GM12878 (cell line): ENCODE measurements around the gene ACTL6B. TPM values are rescaled to one million over a fixed set of nuclear protein-coding genes. Genes with fewer than 3 reads are reported as not detected.

Source experiments
- ATAC-seq: fragments of 200-7000 bp; cut with Tn5 transposase; 3 replicates; pipeline ENCODE4 v1.9.1; 2020; ENCODE audit warnings: mild to moderate bottlenecking, moderate library complexity
- BruUV-seq: library from RNA; stranded (reverse); fragments of 400-500 nt; replicated peaks from 2 replicates; lab custom pipeline; 2021; lab: Mats Ljungman, UMichigan
- CTCF ChIA-PET: fragments of 300-600 bp; sonication (Branson Sonifier 250); formaldehyde crosslinking; extraction: SDS; loops from one replicate; lab custom pipeline; 2021; ENCODE audit warnings: inconsistent platforms; lab: Yijun Ruan, JAX
- POLR2A ChIA-PET: fragments of 350-600 bp; formaldehyde crosslinking; extraction: SDS; loops from one replicate; lab custom pipeline; 2021; ENCODE audit warnings: inconsistent platforms; lab: Charles Lee
- RAD21 ChIA-PET: fragments of 300-600 bp; sonication (Branson Sonifier 250); formaldehyde crosslinking; loops from one replicate; lab custom pipeline; 2023; ENCODE audit warnings: antibody characterized with exemption; ENCODE audit not compliant: unreplicated experiment; lab: Charles Lee
- SMC1A ChIA-PET: fragments of 300-600 bp; sonication (Branson Sonifier 250); formaldehyde crosslinking; loops from one replicate; lab custom pipeline; 2023; ENCODE audit not compliant: unreplicated experiment, uncharacterized antibody; lab: Charles Lee
- DNase-seq: peaks from one replicate; pipeline ENCODE4 v3.0.0-alpha.2; 2011; ENCODE audit warnings: low read depth, low spot score
- FAIRE-seq: peaks from 3 replicates; lab custom pipeline; 2011; peaks lifted over from hg19 to GRCh38; lab: Jason Lieb, UNC
- H2AFZ ChIP-seq: 2 replicates; pipeline ENCODE4 v1.6.0; 2011; ENCODE audit warnings: low read depth, low read length, control low read depth; ENCODE audit not compliant: control insufficient read depth
- H3K27ac ChIP-seq: 2 replicates; pipeline ENCODE4 v1.5.1; 2011; ENCODE audit warnings: control low read depth; ENCODE audit not compliant: control insufficient read depth, insufficient read depth
- H3K27me3 ChIP-seq, 2 experiments: replicated peaks in 1 of 2; 2 replicates each; pipeline versions ENCODE4 v1.6.0 to v1.6.1; 2011; ENCODE audit warnings: low read length in 1 of 2; ENCODE audit not compliant: control insufficient read depth in 2 of 2, insufficient read depth in 2 of 2
- H3K36me3 ChIP-seq, 2 experiments: 2 replicates each; pipeline ENCODE4 v1.5.1; 2011; ENCODE audit warnings: low read length in 1 of 2; ENCODE audit not compliant: control insufficient read depth in 2 of 2, insufficient read depth in 2 of 2
- H3K4me1 ChIP-seq: 2 replicates; pipeline ENCODE4 v1.6.1; 2011; ENCODE audit warnings: mild to moderate bottlenecking, low read length, moderate library complexity, mixed read lengths; ENCODE audit not compliant: control insufficient read depth, insufficient read depth
- H3K4me2 ChIP-seq: 2 replicates; pipeline ENCODE4 v1.6.0; 2011; ENCODE audit warnings: control low read depth; ENCODE audit not compliant: control insufficient read depth, insufficient read depth
- H3K4me3 ChIP-seq: fragments of 200-600 bp; sonication (generic); 2 replicates; pipeline ENCODE4 v1.5.1; 2016
- H3K79me2 ChIP-seq: 2 replicates; pipeline ENCODE4 v1.6.0; 2011; ENCODE audit warnings: low read length; ENCODE audit not compliant: control insufficient read depth, insufficient read depth
- H3K9ac ChIP-seq: 2 replicates; pipeline ENCODE4 v1.8.0; 2011; ENCODE audit warnings: low read length, control low read depth, mixed read lengths; ENCODE audit not compliant: control insufficient read depth, insufficient read depth
- H3K9me3 ChIP-seq: replicated peaks from 3 replicates; pipeline ENCODE4 v1.5.1; 2011; ENCODE audit warnings: mild to moderate bottlenecking, low read length; ENCODE audit not compliant: control insufficient read depth, insufficient read depth
- H4K20me1 ChIP-seq: 2 replicates; pipeline ENCODE4 v1.6.0; 2011; ENCODE audit not compliant: control insufficient read depth, insufficient read depth
- BRCA1 ChIP-seq: IDR thresholded peaks from 2 replicates; pipeline ENCODE4 v1.6.1; 2011; ENCODE audit warnings: low read depth, low read length, improper control_type of control experiment
- CEBPB ChIP-seq, 2 experiments: fragments of 150-350 bp in 1 of 2; IDR thresholded peaks; 2 replicates each; pipeline ENCODE4 v1.6.1; 2012 to 2014; ENCODE audit warnings: low read depth in 2 of 2, low read length in 2 of 2, borderline replicate concordance in 1 of 2, inconsistent platforms in 1 of 2
- IRF4 ChIP-seq: IDR thresholded peaks from 2 replicates; pipeline ENCODE4 v1.6.1; 2011; ENCODE audit warnings: low read depth, low read length
- MYC ChIP-seq: IDR thresholded peaks from 2 replicates; pipeline ENCODE4 v1.6.1; 2011; ENCODE audit warnings: mild to moderate bottlenecking, low read length, moderate library complexity, inconsistent platforms; ENCODE audit not compliant: insufficient read depth, insufficient replicate concordance, insufficient read length, severe bottlenecking
- NFYA ChIP-seq: IDR thresholded peaks from 2 replicates; pipeline ENCODE4 v1.6.1; 2011; ENCODE audit warnings: low read depth, mild to moderate bottlenecking, low read length, improper control_type of control experiment, borderline replicate concordance
- NKRF ChIP-seq: fragments of 450-650 bp; conservative IDR thresholded peaks from 2 replicates; pipeline ENCODE4 v1.6.1; 2017; ENCODE audit warnings: mild to moderate bottlenecking, moderate library complexity
- PRDM15 ChIP-seq: fragments of 450-650 bp; formaldehyde crosslinking; IDR thresholded peaks from 2 replicates; pipeline ENCODE4 v1.4.0; 2020; ENCODE audit warnings: mild to moderate bottlenecking, moderate library complexity
- STAT1 ChIP-seq: fragments of 450-650 bp; conservative IDR thresholded peaks from 2 replicates; pipeline ENCODE4 v1.6.1; 2014; ENCODE audit warnings: antibody characterized with exemption, mild to moderate bottlenecking
- STAT3 ChIP-seq: IDR thresholded peaks from 2 replicates; pipeline ENCODE4 v1.6.1; 2011; ENCODE audit warnings: low read depth, low read length, improper control_type of control experiment
- ZBTB33 ChIP-seq: fragments of 450-650 bp; IDR thresholded peaks from 2 replicates; pipeline ENCODE4 v1.6.1; 2017; ENCODE audit warnings: mild to moderate bottlenecking
- WGBS: methylation state at CpG from one replicate; pipeline ENCODE4 v1.1.6; 2016; ENCODE audit warnings: low lambda C conversion rate; ENCODE audit not compliant: insufficient replicate concordance, insufficient coverage; ENCODE audit errors: missing lambda C conversion rate; 5-methylcytosine and 5-hydroxymethylcytosine counted together
- in situ Hi-C: fragments of 300-500 bp; cut with MboI; formaldehyde crosslinking; loops from 9 replicates; pipeline ENCODE4 v1.14.3; 2018; ENCODE audit warnings: mixed read lengths
- intact Hi-C: fragments of 100-400 bp; cut with micrococcal nuclease; formaldehyde crosslinking; loops from one replicate; pipeline ENCODE4 v1.14.2; 2022; ENCODE audit not compliant: unreplicated experiment
- polyA plus RNA-seq, 11 experiments: library from polyadenylated mRNA; depleted of rRNA in 4 of 11; unstranded in 6 of 11; stranded (reverse) in 5 of 11; fragments of >200 nt; fragmentation: Nextera tagmentation in 4 of 11; fragmentation: Illumina TruSeq in 1 of 11; extraction: Ambion mirVana in 4 of 11; extraction: Trizol in 1 of 11; gene quantifications; 1 replicate in 1 of 11; 2 replicates in 10 of 11; pipeline versions ENCODE4 v1.2.1 to v1.2.3, GENCODE V29; 2011 to 2016; ENCODE audit warnings: inconsistent platforms in 2 of 11, missing spikeins in 2 of 11, low read depth in 1 of 11
- total RNA-seq, 4 experiments: library from RNA; depleted of rRNA in 3 of 4; stranded (reverse); fragments of >200 nt in 3 of 4; fragmentation: Illumina TruSeq in 1 of 4; extraction: Trizol in 1 of 4; gene quantifications; 2 replicates each; pipeline versions ENCODE4 v1.2.1 to v1.2.3, GENCODE V29; 2013 to 2021
- TF ChIP-seq, protein P1 (sequence below), 3 experiments: IDR thresholded peaks in 2 of 3; conservative IDR thresholded peaks in 1 of 3; 2 replicates each; pipeline ENCODE4 v1.5.1; 2011; ENCODE audit warnings: low read depth in 3 of 3, low read length in 3 of 3, mild to moderate bottlenecking in 3 of 3, control low read depth in 2 of 3, moderate library complexity in 2 of 3, inconsistent platforms in 1 of 3, mixed read lengths in 1 of 3; ENCODE audit not compliant: control insufficient read depth in 2 of 3, insufficient read depth in 1 of 3; ENCODE audit errors: extremely low read depth in 1 of 3

Gene ACTL6B
- total and polyA plus RNA-seq, 10 of the 15 experiments (the other 5 are each of a cell fraction or from before 2014, with no cell fraction given): not detected

DNA sequence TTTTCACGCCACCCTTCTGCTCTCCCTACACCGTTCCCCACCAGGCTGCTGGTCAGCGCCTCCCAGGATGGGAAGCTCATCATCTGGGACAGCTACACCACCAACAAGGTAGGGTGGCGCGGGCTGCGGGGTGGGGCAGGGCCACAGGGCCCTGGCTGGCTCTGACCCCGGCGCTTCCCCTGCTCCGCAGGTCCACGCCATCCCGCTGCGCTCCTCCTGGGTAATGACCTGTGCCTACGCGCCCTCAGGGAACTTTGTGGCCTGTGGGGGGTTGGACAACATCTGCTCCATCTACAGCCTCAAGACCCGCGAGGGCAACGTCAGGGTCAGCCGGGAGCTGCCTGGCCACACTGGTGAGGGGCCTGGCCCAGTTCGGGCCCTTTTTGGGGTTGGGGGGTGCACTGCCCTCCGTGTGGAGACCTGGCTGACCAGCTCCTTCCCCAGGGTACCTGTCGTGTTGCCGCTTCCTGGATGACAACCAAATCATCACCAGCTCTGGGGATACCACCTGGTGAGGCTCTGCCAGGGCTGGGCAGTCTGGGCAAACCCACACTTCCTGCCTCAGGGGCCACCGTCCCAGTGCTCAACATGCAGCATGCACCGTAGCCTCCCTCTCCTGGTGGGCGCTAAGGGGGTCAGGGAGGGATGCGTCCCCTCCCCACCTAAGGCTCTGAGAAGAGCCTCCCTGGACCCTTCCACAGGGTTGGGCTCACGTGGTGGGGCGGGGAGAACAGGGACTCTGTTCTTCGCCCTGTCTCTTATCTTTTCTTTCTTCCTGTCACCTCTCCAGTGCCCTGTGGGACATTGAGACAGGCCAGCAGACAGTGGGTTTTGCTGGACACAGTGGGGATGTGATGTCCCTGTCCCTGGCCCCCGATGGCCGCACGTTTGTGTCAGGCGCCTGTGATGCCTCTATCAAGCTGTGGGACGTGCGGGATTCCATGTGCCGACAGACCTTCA is 21.3 kb upstream of the ACTL6B start:
- FAIRE-seq: no peak
- ChIA-PET SMC1A (interaction anchor here (1.1 kb wide), 1 partner anchor 198 kb away, joined by 3 read pairs; no protein-coding TSS in a partner anchor), CTCF (interaction anchor here (6.3 kb wide), 1 partner anchor 13 kb away, joined by 57 read pairs; no protein-coding TSS in a partner anchor), POLR2A (interaction anchor here (0.5 to 0.9 kb wide), 2 partner anchors 13 to 192 kb away, joined by 3 to 4 read pairs; no protein-coding TSS in a partner anchor), RAD21 (no interaction called here)
- no peaks in the 10 kb centered on the region for H3K9me3 ChIP-seq
- H3K79me2 ChIP-seq: peaks cover 24% of the 10 kb centered on the region
- no peak for DNase-seq
- H3K27ac ChIP-seq: no peak overlapping the region
- no TSS peak for BruUV-seq
- H3K9ac ChIP-seq: no peak overlapping the region
- no peaks in the 10 kb centered on the region; the same call in 1 of the 2 replicates for H3K4me1 ChIP-seq
- no peak overlapping the region for H3K4me2 ChIP-seq
- peaks cover 4 to 38% of the 10 kb centered on the region in 2 experiments; a peak in 3 of 4 replicates for H3K36me3 ChIP-seq
- WGBS: 94% methylated on average over 36 of the region's 36 CpGs
- intact Hi-C loops (no loop called here), in situ Hi-C loops (loop anchor here (25.0 kb wide), 1 partner anchor 215 kb away; the partner anchor contains the start of gene SPACDR)
- H4K20me1 ChIP-seq: 0 out of 2 replicates have a peak, but pooled peaks cover 3% of the 10 kb centered on the region
- ATAC-seq: no peak
- no peak overlapping the region for H3K4me3 ChIP-seq
- no peaks in the 10 kb centered on the region for H3K27me3 ChIP-seq
- no peak overlapping the region for H2AFZ ChIP-seq
- TF ChIP-seq STAT1 (no peak), NFYA (no peak), STAT3 (no peak), MYC (no peak), NKRF (no peak), BRCA1 (no peak), ZBTB33 (no peak), CEBPB (IDR thresholded peaks at IDR 0.05; ENCODE audit: borderline replicate concordance in 1 of 2, low read depth in 2 of 2, low read length in 2 of 2) (no peak), PRDM15 (CRISPR knock-in tag) (no peak), IRF4 (no peak)
- TF ChIP-seq, protein P1, sequence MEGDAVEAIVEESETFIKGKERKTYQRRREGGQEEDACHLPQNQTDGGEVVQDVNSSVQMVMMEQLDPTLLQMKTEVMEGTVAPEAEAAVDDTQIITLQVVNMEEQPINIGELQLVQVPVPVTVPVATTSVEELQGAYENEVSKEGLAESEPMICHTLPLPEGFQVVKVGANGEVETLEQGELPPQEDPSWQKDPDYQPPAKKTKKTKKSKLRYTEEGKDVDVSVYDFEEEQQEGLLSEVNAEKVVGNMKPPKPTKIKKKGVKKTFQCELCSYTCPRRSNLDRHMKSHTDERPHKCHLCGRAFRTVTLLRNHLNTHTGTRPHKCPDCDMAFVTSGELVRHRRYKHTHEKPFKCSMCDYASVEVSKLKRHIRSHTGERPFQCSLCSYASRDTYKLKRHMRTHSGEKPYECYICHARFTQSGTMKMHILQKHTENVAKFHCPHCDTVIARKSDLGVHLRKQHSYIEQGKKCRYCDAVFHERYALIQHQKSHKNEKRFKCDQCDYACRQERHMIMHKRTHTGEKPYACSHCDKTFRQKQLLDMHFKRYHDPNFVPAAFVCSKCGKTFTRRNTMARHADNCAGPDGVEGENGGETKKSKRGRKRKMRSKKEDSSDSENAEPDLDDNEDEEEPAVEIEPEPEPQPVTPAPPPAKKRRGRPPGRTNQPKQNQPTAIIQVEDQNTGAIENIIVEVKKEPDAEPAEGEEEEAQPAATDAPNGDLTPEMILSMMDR (IDR thresholded peaks at IDR 0.05 in 2 of 3, conservative IDR thresholded peaks at IDR 0.05 in 1 of 3; ENCODE audit: control insufficient read depth in 2 of 3, extremely low read depth in 1 of 3, insufficient read depth in 1 of 3, low read depth in 3 of 3, low read length in 3 of 3): no peak
